Bronchial epithelial cell (primary cell): ENCODE results near the gene MITF. TPM values are rescaled to one million over a fixed set of nuclear protein-coding genes. Genes with fewer than 3 reads are reported as not detected.

Experiments
- DNase-seq: peaks from one replicate; pipeline ENCODE4 v3.0.0-alpha.2; 2010; ENCODE audit warnings: low read depth
- FAIRE-seq: peaks from 2 replicates; lab custom pipeline; 2011; peaks lifted over from hg19 to GRCh38; lab: Jason Lieb, UNC
- H3K27me3 ChIP-seq: 2 replicates; pipeline ENCODE4 v1.5.1; 2011; ENCODE audit warnings: low read length; ENCODE audit not compliant: control insufficient read depth, insufficient read depth
- H3K36me3 ChIP-seq: 2 replicates; pipeline ENCODE4 v1.5.1; 2011; ENCODE audit warnings: low read length; ENCODE audit not compliant: control insufficient read depth, insufficient read depth
- H3K4me3 ChIP-seq: 2 replicates; pipeline ENCODE4 v1.5.1; 2011; ENCODE audit warnings: mild to moderate bottlenecking, low read depth, low read length, control low read depth
- CTCF ChIP-seq: IDR thresholded peaks from 2 replicates; pipeline ENCODE4 v1.5.1; 2011; ENCODE audit warnings: mild to moderate bottlenecking, moderate library complexity, low read length, control low read depth, inconsistent platforms; ENCODE audit not compliant: insufficient read depth, severe bottlenecking
- total RNA-seq: library from RNA; depleted of rRNA; stranded (reverse); fragments of >200 nt; gene quantifications from 2 replicates; pipeline ENCODE4 v1.2.1, GENCODE V29; 2014

MITF gene
- total RNA-seq, 1 donor from 2014 or later = 1.6 TPM

- FAIRE-seq (no peak), DNase-seq (no peak)
Observed at GRCh38 chr3:70011582-70011981, 272.3 kb downstream of the MITF start.

More at GRCh38 chr3:70011582-70011981, 272.3 kb downstream of the MITF start:
- Histone ChIP-seq H3K27me3 (no peaks in the 10 kb centered on the region), H3K4me3 (no peak overlapping the region), H3K36me3 (no peaks in the 10 kb centered on the region)
- no peak for TF ChIP-seq CTCF
